Psoas muscle (tissue), 8 donors: ENCODE measurements around the gene COA1. TPM values are rescaled to one million over a fixed set of nuclear protein-coding genes. Genes with fewer than 3 reads are reported as not detected.

Source experiments
- ATAC-seq, 4 donors: fragments of 200-7000 bp; cut with Tn5 transposase; one replicate each; pipeline ENCODE4 v1.9.1; 2020; ENCODE audit warnings: moderate library complexity in 3 of 4, mild to moderate bottlenecking in 2 of 4
- DNase-seq, 2 donors: peaks; one replicate each; pipeline ENCODE4 v3.0.0-alpha.2; 2020
- H3K27ac ChIP-seq: fragments of 200-600 bp; one replicate; pipeline ENCODE4 v1.8.0; 2022
- H3K27me3 ChIP-seq, 3 donors: fragments of 200-600 bp in 1 of 3; one replicate each; pipeline versions ENCODE4 v1.6.1 to v1.8.0; 2013 to 2022; ENCODE audit warnings: low read length in 2 of 3, mild to moderate bottlenecking in 2 of 3, moderate library complexity in 1 of 3; ENCODE audit not compliant: insufficient read depth in 3 of 3
- H3K36me3 ChIP-seq, 2 donors: fragments of 200-600 bp in 1 of 2; one replicate each; pipeline versions ENCODE4 v1.6.1 to v1.8.0; 2013 to 2022; ENCODE audit warnings: low read depth in 1 of 2, mild to moderate bottlenecking in 1 of 2, moderate library complexity in 1 of 2; ENCODE audit not compliant: insufficient read depth in 1 of 2
- H3K4me1 ChIP-seq: fragments of 200-600 bp; one replicate; pipeline ENCODE4 v1.8.0; 2022
- H3K4me3 ChIP-seq: fragments of 200-600 bp; one replicate; pipeline ENCODE4 v1.8.0; 2022; ENCODE audit warnings: mild to moderate bottlenecking
- H3K9me3 ChIP-seq: fragments of 200-600 bp; one replicate; pipeline ENCODE4 v1.8.0; 2022
- CTCF ChIP-seq: fragments of 200-600 bp; IDR thresholded peaks from one replicate; pipeline ENCODE4 v1.8.0; 2022; ENCODE audit warnings: antibody characterized with exemption
- WGBS, 3 donors: extraction: QIAGEN DNeasy Blood & Tissue Kit; methylation state at CpG; one replicate each; pipeline versions ENCODE4 v1.1.6 to v1.1.7; 2013; 5-methylcytosine and 5-hydroxymethylcytosine counted together
- intact Hi-C, 2 donors: fragments of 100-400 bp; cut with DNase I; formaldehyde crosslinking; loops; one replicate each; pipeline versions ENCODE4 v1.11.0 to v1.14.2; 2022
- polyA plus RNA-seq, 3 donors: library from polyadenylated mRNA; stranded (reverse); fragments of 200-250 nt; gene quantifications; one replicate each; pipeline ENCODE4 v1.2.3, GENCODE V29; 2013
- total RNA-seq, 4 donors: library from RNA; stranded (reverse); fragmentation: NEBNext Ultra II Directional in 2 of 4; extraction: Animal tissue kit (Norgen Biotek cat#: 25700) in 2 of 4; gene quantifications; one replicate each; pipeline versions ENCODE4 v1.2.1 to v1.2.4, GENCODE V29; 2021 to 2023
- donor health status: healthy with polysubstance abuse.
- donor health status: DM: no; HTN: no; CAD: no; lungs with moderate emphysema.
- donor health status: Bipolar disorder and iron deficiency.
- donor health status: healthy.
- donor health status: DM: yes; HTN: yes; CAD: no.
- donor health status: DM: no; HTN: no; CAD: no.
- donor health status: DM: no; HTN: no; CAD: no.
- donor health status: DM: yes; HTN: yes; CAD: no.

COA1 gene
- total and polyA plus RNA-seq, 7 donors: 41.5 to 74.9 (median 60.5) TPM

- intact Hi-C loops: no loop called here
- no peak overlapping the region for H3K4me3 ChIP-seq
- H3K27me3 ChIP-seq: no peaks in the 10 kb centered on the region
- peaks cover 0 to 64% of the 10 kb centered on the region in 2 donors for H3K36me3 ChIP-seq
- DNase-seq (no peak), ATAC-seq (no peak)
- no peak overlapping the region for H3K27ac ChIP-seq
- WGBS, 3 donors: 89 to 96% (median 94%) methylated on average over 2 of the region's 2 CpGs
- TF ChIP-seq CTCF: no peak
- H3K9me3 ChIP-seq: no peaks in the 10 kb centered on the region
- H3K4me1 ChIP-seq: no peaks in the 10 kb centered on the region
These were observed 105.2 kb downstream of the COA1 start for GRCh38 chr7:43624156-43624555.

DNA sequence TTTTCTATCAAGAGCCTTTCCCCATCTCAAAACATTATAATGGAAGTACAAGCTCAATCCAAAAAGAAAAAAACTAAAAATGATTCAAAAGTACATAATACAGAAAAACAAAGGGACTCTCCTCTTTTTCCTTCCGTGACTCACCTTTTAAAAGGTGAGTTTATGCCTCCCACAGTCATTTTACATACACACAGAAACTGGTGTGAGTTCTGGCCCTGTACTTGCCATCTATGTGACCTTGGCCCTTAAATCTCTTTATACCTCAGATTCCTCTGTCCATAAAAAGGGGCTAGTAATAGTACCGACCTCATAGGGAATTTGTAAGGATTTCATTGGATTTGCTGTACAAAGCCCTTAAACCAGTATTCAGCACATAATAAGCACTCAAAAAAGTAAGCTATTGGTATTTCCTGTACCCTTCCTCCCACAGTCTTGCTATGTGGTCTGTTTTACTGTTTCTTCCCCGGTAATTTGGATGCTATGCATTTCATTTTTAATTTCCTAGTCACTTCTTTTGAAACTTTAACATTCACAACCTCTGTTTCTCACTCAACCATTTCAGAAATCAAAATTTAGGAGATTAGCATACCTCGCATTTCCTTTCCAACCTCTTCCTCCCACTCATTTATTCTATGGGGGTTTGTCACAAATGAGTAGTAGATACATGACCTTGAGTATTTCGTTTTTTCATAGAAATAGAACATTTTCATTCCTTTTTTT, 107.4 kb downstream of the COA1 start:
- no peak overlapping the region for H3K27ac ChIP-seq
- no peaks in the 10 kb centered on the region for H3K9me3 ChIP-seq
- H3K4me1 ChIP-seq: no peaks in the 10 kb centered on the region
- no peaks in the 10 kb centered on the region for H3K27me3 ChIP-seq
- H3K36me3 ChIP-seq: peaks cover 0 to 48% of the 10 kb centered on the region in 2 donors
- DNase-seq (no peak), ATAC-seq (no peak)
- H3K4me3 ChIP-seq: no peak overlapping the region
- intact Hi-C loops: no loop called here
- WGBS, 3 donors: 77 to 82% (median 79%) methylated on average over 5 of the region's 5 CpGs
- no peak for TF ChIP-seq CTCF

GRCh38 chr7:43619213-43620012, 109.9 kb downstream of the COA1 start:
- H3K36me3 ChIP-seq: peaks cover 0 to 31% of the 10 kb centered on the region in 2 donors
- WGBS, 3 donors: 89 to 92% (median 89%) methylated on average over 4 of the region's 4 CpGs
- H3K27ac ChIP-seq: no peak overlapping the region
- H3K4me3 ChIP-seq: no peak overlapping the region
- no peaks in the 10 kb centered on the region for H3K4me1 ChIP-seq
- intact Hi-C loops: no loop called here
- no peaks in the 10 kb centered on the region for H3K9me3 ChIP-seq
- no peaks in the 10 kb centered on the region for H3K27me3 ChIP-seq
- ATAC-seq: no peak
- no peak for TF ChIP-seq CTCF
- DNase-seq: no peak

DNA sequence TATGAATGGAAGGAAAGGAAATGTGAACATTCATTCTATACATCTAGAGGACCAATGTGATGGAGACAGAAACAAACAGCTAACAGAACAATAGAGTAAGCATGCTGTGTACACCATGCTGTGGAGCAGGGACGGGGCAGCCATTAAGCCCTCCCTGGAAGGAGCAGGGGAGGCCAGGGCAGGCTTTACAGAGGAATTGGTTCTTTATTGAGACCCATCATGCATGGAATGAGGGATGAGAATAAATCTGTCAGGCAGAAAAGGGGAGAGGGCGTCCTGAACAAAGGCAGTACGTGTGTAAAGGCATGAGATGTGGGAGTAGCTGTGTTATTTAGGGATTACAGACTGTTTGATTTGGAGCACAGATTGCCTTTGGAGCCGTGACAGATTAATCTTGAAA, 111.2 kb downstream of the COA1 start:
- 75 to 81% (median 77%) methylated on average over 4 of the region's 4 CpGs for WGBS, 3 donors
- no peaks in the 10 kb centered on the region for H3K27me3 ChIP-seq
- no peak overlapping the region for H3K27ac ChIP-seq
- no peak for DNase-seq
- H3K36me3 ChIP-seq: peaks cover 0 to 24% of the 10 kb centered on the region in 2 donors
- intact Hi-C loops: no loop called here
- no peak for TF ChIP-seq CTCF
- no peak overlapping the region for H3K4me3 ChIP-seq
- no peaks in the 10 kb centered on the region for H3K9me3 ChIP-seq
- ATAC-seq: no peak
- peaks cover under 1% of the 10 kb centered on the region for H3K4me1 ChIP-seq
